Epithelial cell of proximal tubule (primary cell): ENCODE results near the gene CMPK2. TPM values are rescaled to one million over a fixed set of nuclear protein-coding genes. Genes with fewer than 3 reads are reported as not detected.
"Not testable (repeated sequence)": the region's sequence is repeated elsewhere in the genome, so short reads cannot be mapped to it uniquely, and the experiment has no call there.

ENCODE experiments used
- DNase-seq: peaks from one replicate; pipeline ENCODE4 v3.0.0-alpha.2; 2011; ENCODE audit warnings: low read depth
- H3K4me3 ChIP-seq: 2 replicates; pipeline ENCODE4 v1.5.1; 2011; ENCODE audit warnings: low read depth, mild to moderate bottlenecking, low read length
- CTCF ChIP-seq: conservative IDR thresholded peaks from 2 replicates; pipeline ENCODE4 v1.5.1; 2012; ENCODE audit warnings: low read depth, mild to moderate bottlenecking, low read length
- total RNA-seq: library from RNA; depleted of rRNA; stranded (reverse); fragments of >200 nt; gene quantifications from 2 replicates; pipeline ENCODE4 v1.2.3, GENCODE V29; 2015

Gene CMPK2
- total RNA-seq, 1 donor from 2014 or later: 4.6 TPM

GRCh38 chr2:6908291-6908690 lies 42.6 kb upstream of the CMPK2 start:
- no peak overlapping the region for H3K4me3 ChIP-seq
- no peak for TF ChIP-seq CTCF
- no peak for DNase-seq

DNA sequence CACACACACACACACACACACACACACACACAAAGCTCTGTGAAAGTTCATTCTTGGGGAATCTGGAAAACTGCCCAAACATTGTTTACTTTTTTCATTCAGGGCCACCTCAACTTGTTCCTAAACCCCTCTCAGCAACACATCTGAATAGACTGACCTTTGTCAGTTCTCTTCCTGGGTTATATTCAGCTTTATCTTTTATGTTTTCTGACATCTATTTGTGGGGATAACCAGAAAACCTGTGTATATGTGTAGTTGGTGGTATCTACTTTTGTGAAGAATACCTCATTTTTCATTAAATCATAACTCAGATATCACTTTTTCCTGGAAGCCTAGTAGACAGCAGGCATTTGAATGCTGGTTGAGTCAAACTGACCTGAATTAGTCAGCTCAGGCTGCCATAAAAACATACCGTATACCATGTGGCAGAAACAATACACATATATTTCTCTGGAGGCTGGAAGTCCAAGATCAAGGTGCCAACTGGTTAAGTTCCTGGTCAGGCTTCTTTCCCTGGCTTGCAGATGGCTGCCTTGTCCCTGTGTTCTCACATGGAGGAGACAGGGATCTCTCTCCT lies 40.5 kb upstream of the CMPK2 start:
- TF ChIP-seq CTCF: no peak
- DNase-seq: no peak
- no peak overlapping the region for H3K4me3 ChIP-seq

DNA sequence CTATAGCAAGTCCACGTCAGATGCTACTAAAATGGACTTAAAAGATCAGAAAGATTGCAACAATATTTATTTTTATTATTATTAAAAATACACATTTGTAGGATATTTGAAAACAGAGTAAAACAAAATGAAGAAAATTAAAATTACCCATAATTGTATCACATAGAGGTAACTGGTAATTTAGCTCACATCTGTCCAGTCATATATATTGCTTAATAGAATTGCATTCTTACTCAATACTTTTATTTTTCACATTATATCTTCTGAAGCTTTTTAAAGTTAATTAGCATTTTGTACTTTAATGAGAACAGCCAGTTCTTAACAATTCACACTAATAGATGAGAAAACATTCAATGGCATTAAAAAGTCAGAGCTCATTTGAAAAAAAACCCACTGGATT lies 40.0 kb upstream of the CMPK2 start:
- H3K4me3 ChIP-seq: no peak overlapping the region
- no peak for DNase-seq
- TF ChIP-seq CTCF: no peak

GRCh38 chr2:6902581-6902980 lies 36.9 kb upstream of the CMPK2 start:
- DNase-seq, H3K4me3 ChIP-seq: not testable (repeated sequence)

GRCh38 chr2:6896930-6897759 lies 31.4 kb upstream of the CMPK2 start:
- H3K4me3 ChIP-seq: no peak overlapping the region
- peak; percentile 69 for TF ChIP-seq CTCF
- DNase-seq: peak; percentile 9

DNA sequence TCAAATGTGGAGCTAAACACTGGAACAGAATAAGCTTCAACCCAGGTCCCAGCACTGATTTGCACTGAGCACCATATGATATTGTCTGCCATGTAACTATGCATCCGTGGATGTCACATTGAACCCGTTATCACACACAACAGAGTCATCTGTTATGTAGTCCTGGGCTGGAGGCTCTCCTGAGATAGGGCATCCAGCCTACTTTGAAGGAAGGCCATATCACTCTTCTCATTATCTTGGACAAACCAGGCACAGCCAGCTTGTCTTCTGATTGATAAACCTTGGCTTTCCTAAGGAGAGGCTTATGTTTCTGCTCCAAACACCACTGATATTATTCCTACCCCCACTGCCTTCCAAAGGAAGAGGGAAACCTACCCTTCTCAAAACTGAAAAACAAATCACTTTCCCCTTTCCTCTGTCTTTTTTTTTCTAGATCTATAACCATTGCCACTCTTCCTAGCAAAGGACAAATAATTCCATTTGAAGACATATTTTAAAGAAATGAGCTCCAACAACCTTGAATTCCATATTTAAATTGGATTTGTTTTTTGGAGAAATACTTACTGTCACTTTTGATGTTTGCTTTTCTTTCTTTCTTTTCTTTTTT lies 28.3 kb upstream of the CMPK2 start:
- no peak for TF ChIP-seq CTCF
- no peak overlapping the region for H3K4me3 ChIP-seq
- DNase-seq: no peak

- no peak for DNase-seq
- TF ChIP-seq CTCF: no peak
- H3K4me3 ChIP-seq: no peak overlapping the region
Measured at GRCh38 chr2:6888724-6889123, 23.0 kb upstream of the CMPK2 start.
